ENCODE data around the gene STAP2.

The STAP2 gene

GRCh38 chr19:4300589-4300988, 38.0 kb downstream of the STAP2 start:
- TF ChIP-seq ZNF565 (CRISPR knock-in tag; conservative IDR thresholded peaks at IDR 0.05; ENCODE audit: low read depth) (no peak), CSDC2 (CRISPR knock-in tag; IDR thresholded peaks at IDR 0.05) (no peak), RARB (CRISPR knock-in tag; IDR thresholded peaks at IDR 0.05) (no peak), PATZ1 (CRISPR knock-in tag; IDR thresholded peaks at IDR 0.05; ENCODE audit: borderline replicate concordance) (no peak), ZFP3 (CRISPR knock-in tag; IDR thresholded peaks at IDR 0.05) (no peak), ZC3H10 (CRISPR knock-in tag; IDR thresholded peaks at IDR 0.05) (no peak), ZNF8 (CRISPR knock-in tag; IDR thresholded peaks at IDR 0.05) (no peak), TOX (CRISPR knock-in tag; IDR thresholded peaks at IDR 0.05; ENCODE audit: borderline replicate concordance) (no peak), CREB5 (CRISPR knock-in tag; IDR thresholded peaks at IDR 0.05; ENCODE audit: low read depth) (no peak), ARNTL (CRISPR knock-in tag; IDR thresholded peaks at IDR 0.05; ENCODE audit: borderline replicate concordance, low read depth) (no peak), ESRRG (CRISPR knock-in tag; IDR thresholded peaks at IDR 0.05) (no peak), TSHZ2 (CRISPR knock-in tag; IDR thresholded peaks at IDR 0.05) (no peak), BACH2 (CRISPR knock-in tag; IDR thresholded peaks at IDR 0.05; ENCODE audit: borderline replicate concordance) (no peak), GLIS3 (CRISPR knock-in tag; IDR thresholded peaks at IDR 0.05) (no peak), ISL1 (CRISPR knock-in tag; IDR thresholded peaks at IDR 0.05) (no peak), SNAI2 (CRISPR knock-in tag; IDR thresholded peaks at IDR 0.05) (no peak), ZNF70 (CRISPR knock-in tag; IDR thresholded peaks at IDR 0.05) (no peak), PPARA (CRISPR knock-in tag; IDR thresholded peaks at IDR 0.05; ENCODE audit: borderline replicate concordance) (no peak)
- TF ChIP-seq, protein P1, sequence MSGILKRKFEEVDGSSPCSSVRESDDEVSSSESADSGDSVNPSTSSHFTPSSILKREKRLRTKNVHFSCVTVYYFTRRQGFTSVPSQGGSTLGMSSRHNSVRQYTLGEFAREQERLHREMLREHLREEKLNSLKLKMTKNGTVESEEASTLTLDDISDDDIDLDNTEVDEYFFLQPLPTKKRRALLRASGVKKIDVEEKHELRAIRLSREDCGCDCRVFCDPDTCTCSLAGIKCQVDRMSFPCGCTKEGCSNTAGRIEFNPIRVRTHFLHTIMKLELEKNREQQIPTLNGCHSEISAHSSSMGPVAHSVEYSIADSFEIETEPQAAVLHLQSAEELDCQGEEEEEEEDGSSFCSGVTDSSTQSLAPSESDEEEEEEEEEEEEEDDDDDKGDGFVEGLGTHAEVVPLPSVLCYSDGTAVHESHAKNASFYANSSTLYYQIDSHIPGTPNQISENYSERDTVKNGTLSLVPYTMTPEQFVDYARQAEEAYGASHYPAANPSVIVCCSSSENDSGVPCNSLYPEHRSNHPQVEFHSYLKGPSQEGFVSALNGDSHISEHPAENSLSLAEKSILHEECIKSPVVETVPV (CRISPR knock-in tag; IDR thresholded peaks at IDR 0.05), result no peak
- TF ChIP-seq, protein P2, sequence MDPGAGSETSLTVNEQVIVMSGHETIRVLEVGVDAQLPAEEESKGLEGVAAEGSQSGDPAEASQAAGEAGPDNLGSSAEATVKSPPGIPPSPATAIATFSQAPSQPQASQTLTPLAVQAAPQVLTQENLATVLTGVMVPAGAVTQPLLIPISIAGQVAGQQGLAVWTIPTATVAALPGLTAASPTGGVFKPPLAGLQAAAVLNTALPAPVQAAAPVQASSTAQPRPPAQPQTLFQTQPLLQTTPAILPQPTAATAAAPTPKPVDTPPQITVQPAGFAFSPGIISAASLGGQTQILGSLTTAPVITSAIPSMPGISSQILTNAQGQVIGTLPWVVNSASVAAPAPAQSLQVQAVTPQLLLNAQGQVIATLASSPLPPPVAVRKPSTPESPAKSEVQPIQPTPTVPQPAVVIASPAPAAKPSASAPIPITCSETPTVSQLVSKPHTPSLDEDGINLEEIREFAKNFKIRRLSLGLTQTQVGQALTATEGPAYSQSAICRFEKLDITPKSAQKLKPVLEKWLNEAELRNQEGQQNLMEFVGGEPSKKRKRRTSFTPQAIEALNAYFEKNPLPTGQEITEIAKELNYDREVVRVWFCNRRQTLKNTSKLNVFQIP (CRISPR knock-in tag; IDR thresholded peaks at IDR 0.05; ENCODE audit: borderline replicate concordance, low read depth), result no peak
- ATAC-seq, result no peak

- no peak for ATAC-seq
- TF ChIP-seq CREB5 (CRISPR knock-in tag; IDR thresholded peaks at IDR 0.05; ENCODE audit: low read depth), result no peak
- TF ChIP-seq TSHZ2 (CRISPR knock-in tag; IDR thresholded peaks at IDR 0.05), result no peak
- TF ChIP-seq PATZ1 (CRISPR knock-in tag; IDR thresholded peaks at IDR 0.05; ENCODE audit: borderline replicate concordance), result no peak
- TF ChIP-seq ZFP3 (CRISPR knock-in tag; IDR thresholded peaks at IDR 0.05), result no peak
- no peak for TF ChIP-seq ZC3H10 (CRISPR knock-in tag; IDR thresholded peaks at IDR 0.05)
- TF ChIP-seq ESRRG (CRISPR knock-in tag; IDR thresholded peaks at IDR 0.05), result no peak
- TF ChIP-seq TOX (CRISPR knock-in tag; IDR thresholded peaks at IDR 0.05; ENCODE audit: borderline replicate concordance), result no peak
These were observed 39.6 kb downstream of the STAP2 start for GRCh38 chr19:4298810-4299550.

All from SK-N-SH treated with all-trans-retinoic acid at 6 μM for 48 hours (cell line).